Bronchial epithelial cell (primary cell): ENCODE data around the gene PGC. TPM values are rescaled to one million over a fixed set of nuclear protein-coding genes. Genes with fewer than 3 reads are reported as not detected.

Experiments
- DNase-seq: peaks from one replicate; pipeline ENCODE4 v3.0.0-alpha.2; 2010; ENCODE audit warnings: low read depth
- FAIRE-seq: peaks from 2 replicates; lab custom pipeline; 2011; peaks lifted over from hg19 to GRCh38; lab: Jason Lieb, UNC
- H3K27me3 ChIP-seq: 2 replicates; pipeline ENCODE4 v1.5.1; 2011; ENCODE audit warnings: low read length; ENCODE audit not compliant: control insufficient read depth, insufficient read depth
- H3K36me3 ChIP-seq: 2 replicates; pipeline ENCODE4 v1.5.1; 2011; ENCODE audit warnings: low read length; ENCODE audit not compliant: control insufficient read depth, insufficient read depth
- H3K4me3 ChIP-seq: 2 replicates; pipeline ENCODE4 v1.5.1; 2011; ENCODE audit warnings: mild to moderate bottlenecking, low read depth, low read length, control low read depth
- CTCF ChIP-seq: IDR thresholded peaks from 2 replicates; pipeline ENCODE4 v1.5.1; 2011; ENCODE audit warnings: mild to moderate bottlenecking, moderate library complexity, low read length, control low read depth, inconsistent platforms; ENCODE audit not compliant: insufficient read depth, severe bottlenecking
- total RNA-seq: library from RNA; depleted of rRNA; stranded (reverse); fragments of >200 nt; gene quantifications from 2 replicates; pipeline ENCODE4 v1.2.1, GENCODE V29; 2014

The PGC gene
- total RNA-seq, 1 donor from 2014 or later = not detected

GRCh38 chr6:41779336-41779735, 32.1 kb upstream of the PGC start:
- no peak for TF ChIP-seq CTCF
- DNase-seq = no peak
- no peak for FAIRE-seq

DNA sequence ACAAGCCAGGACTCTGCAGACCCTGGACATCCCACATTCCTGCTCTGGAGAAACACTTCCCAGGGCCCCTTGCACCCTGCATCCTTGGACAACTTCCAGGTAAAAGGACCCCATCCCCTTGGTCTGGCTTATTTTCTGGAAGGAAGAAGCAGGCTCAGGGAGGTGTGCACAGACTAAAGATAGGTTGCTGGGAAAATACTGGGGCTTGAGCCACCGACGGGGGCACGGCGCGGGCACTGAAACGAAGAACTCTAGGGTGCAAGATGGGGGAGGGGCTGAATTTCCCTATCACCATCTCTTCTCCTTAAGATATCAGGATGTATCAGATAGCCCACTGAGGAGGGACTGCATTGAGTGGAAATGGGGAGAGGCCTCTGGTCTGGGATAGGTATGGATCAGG, 31.7 kb upstream of the PGC start:
- peak overlapping the region; percentile 58 for H3K4me3 ChIP-seq
- peaks cover 12% of the 10 kb centered on the region for H3K36me3 ChIP-seq
- TF ChIP-seq CTCF = no peak
- DNase-seq (no peak), FAIRE-seq (no peak)
- H3K27me3 ChIP-seq = no peaks in the 10 kb centered on the region

More at GRCh38 chr6:41779336-41779735, 32.1 kb upstream of the PGC start:
- Histone ChIP-seq H3K27me3 (no peaks in the 10 kb centered on the region), H3K4me3 (peak overlapping the region; percentile 58), H3K36me3 (peaks cover 13% of the 10 kb centered on the region)

GRCh38 chr6:41777551-41778285, 30.5 kb upstream of the PGC start:
- DNase-seq = no peak
- peaks cover 12% of the 10 kb centered on the region for H3K36me3 ChIP-seq
- no peak for TF ChIP-seq CTCF
- no peaks in the 10 kb centered on the region for H3K27me3 ChIP-seq
- H3K4me3 ChIP-seq = no peak overlapping the region
- FAIRE-seq = no peak

GRCh38 chr6:41775293-41775882, 28.2 kb upstream of the PGC start:
- TF ChIP-seq CTCF = no peak
- DNase-seq = no peak
- no peaks in the 10 kb centered on the region for H3K27me3 ChIP-seq
- peaks cover 19% of the 10 kb centered on the region for H3K36me3 ChIP-seq
- FAIRE-seq = no peak
- H3K4me3 ChIP-seq = no peak overlapping the region

- Histone ChIP-seq H3K36me3 (peaks cover 19% of the 10 kb centered on the region), H3K4me3 (no peak overlapping the region), H3K27me3 (no peaks in the 10 kb centered on the region)
- DNase-seq (no peak), FAIRE-seq (no peak)
- no peak for TF ChIP-seq CTCF
Observed at GRCh38 chr6:41774841-41775240, 27.6 kb upstream of the PGC start.
